Keratinocyte (primary cell): ENCODE measurements around the gene HOXD8. TPM values are rescaled to one million over a fixed set of nuclear protein-coding genes. Genes with fewer than 3 reads are reported as not detected.

Experiments
- DNase-seq: peaks from one replicate; pipeline ENCODE4 v3.0.0-alpha.2; 2011; ENCODE audit warnings: low read depth, missing footprints, low spot score
- FAIRE-seq: peaks from 2 replicates; lab custom pipeline; 2011; peaks lifted over from hg19 to GRCh38; lab: Jason Lieb, UNC
- H2AFZ ChIP-seq: 2 replicates; pipeline ENCODE4 v1.6.0; 2012; ENCODE audit warnings: low read length, control low read depth, inconsistent platforms; ENCODE audit not compliant: control insufficient read depth
- H3K27ac ChIP-seq: 2 replicates; pipeline ENCODE4 v1.5.1; 2011; ENCODE audit warnings: low read length; ENCODE audit not compliant: control insufficient read depth, insufficient read depth
- H3K27me3 ChIP-seq: 3 replicates; pipeline ENCODE4 v1.6.0; 2011; ENCODE audit warnings: low read length; ENCODE audit not compliant: control insufficient read depth, insufficient read depth; ENCODE audit errors: extremely low read depth
- H3K36me3 ChIP-seq, 2 experiments: 2 replicates in 1 of 2; 3 replicates in 1 of 2; pipeline ENCODE4 v1.5.1; 2011; ENCODE audit warnings: low read length in 2 of 2, mild to moderate bottlenecking in 1 of 2; ENCODE audit not compliant: control insufficient read depth in 2 of 2, insufficient read depth in 2 of 2; ENCODE audit errors: extremely low read depth in 1 of 2
- H3K4me1 ChIP-seq: 3 replicates; pipeline ENCODE4 v1.5.1; 2011; ENCODE audit warnings: low read length; ENCODE audit not compliant: control insufficient read depth, insufficient read depth; ENCODE audit errors: extremely low read depth
- H3K4me2 ChIP-seq: 3 replicates; pipeline ENCODE4 v1.6.0; 2011; ENCODE audit warnings: low read depth, low read length; ENCODE audit not compliant: control insufficient read depth, insufficient read depth; ENCODE audit errors: extremely low read depth
- H3K4me3 ChIP-seq, 3 experiments: fragments of 200-600 bp in 1 of 3; sonication (generic) in 1 of 3; 2 replicates in 2 of 3; 3 replicates in 1 of 3; pipeline ENCODE4 v1.5.1; 2011 to 2016; ENCODE audit warnings: low read length in 3 of 3, mild to moderate bottlenecking in 3 of 3, control low read depth in 2 of 3, inconsistent platforms in 1 of 3, low read depth in 1 of 3, mixed read lengths in 1 of 3, mixed run types in 1 of 3, moderate library complexity in 1 of 3; ENCODE audit not compliant: control insufficient read depth in 2 of 3, insufficient read depth in 2 of 3; ENCODE audit errors: extremely low read depth in 1 of 3
- H3K79me2 ChIP-seq: 2 replicates; pipeline ENCODE4 v1.6.0; 2012; ENCODE audit warnings: low read length; ENCODE audit not compliant: control insufficient read depth, insufficient read depth
- H3K9ac ChIP-seq: 3 replicates; pipeline ENCODE4 v1.6.0; 2011; ENCODE audit warnings: low read length; ENCODE audit not compliant: control insufficient read depth, insufficient read depth; ENCODE audit errors: extremely low read depth
- H3K9me1 ChIP-seq: 3 replicates; pipeline ENCODE4 v1.6.0; 2011; ENCODE audit warnings: low read length; ENCODE audit not compliant: control insufficient read depth, insufficient read depth; ENCODE audit errors: extremely low read depth
- H3K9me3 ChIP-seq: 2 replicates; pipeline ENCODE4 v1.5.1; 2012; ENCODE audit warnings: low read depth, low read length; ENCODE audit not compliant: control insufficient read depth
- H4K20me1 ChIP-seq: 3 replicates; pipeline ENCODE4 v1.6.0; 2011; ENCODE audit warnings: low read length; ENCODE audit not compliant: control insufficient read depth, insufficient read depth; ENCODE audit errors: extremely low read depth
- CTCF ChIP-seq, 3 experiments: IDR thresholded peaks in 1 of 3; conservative IDR thresholded peaks in 1 of 3; optimal IDR thresholded peaks in 1 of 3; 2 replicates in 2 of 3; 3 replicates in 1 of 3; pipeline versions ENCODE3 to v1.5.1; 2011; ENCODE audit warnings: low read length in 3 of 3, mild to moderate bottlenecking in 3 of 3, moderate library complexity in 2 of 3, control low read depth in 1 of 3, inconsistent platforms in 1 of 3; ENCODE audit not compliant: insufficient read depth in 2 of 3; ENCODE audit errors: extremely low read depth in 1 of 3
- EZH2 ChIP-seq: IDR thresholded peaks from one replicate; pipeline ENCODE4 v1.6.1; 2012; ENCODE audit warnings: inconsistent platforms, mild to moderate bottlenecking, low read length, moderate library complexity
- dilution Hi-C: fragments of 300-500 bp; cut with MboI; formaldehyde crosslinking; loops from one replicate; pipeline ENCODE4 v1.7.0; 2020; ENCODE audit warnings: low sequenced_read_pairs; ENCODE audit not compliant: extremely low pct_ligation_motif_present
- polyA plus RNA-seq, 5 experiments: library from polyadenylated mRNA; depleted of rRNA in 3 of 5; stranded (reverse) in 3 of 5; stranded (forward) in 1 of 5; unstranded in 1 of 5; fragments of >200 nt; gene quantifications; 1 replicate in 1 of 5; 2 replicates in 3 of 5; 3 replicates in 1 of 5; pipeline versions ENCODE4 v1.2.1 to v1.2.3, GENCODE V29; 2011 to 2012; ENCODE audit warnings: missing spikeins in 2 of 5, low read depth in 1 of 5, low replicate concordance in 1 of 5

Gene HOXD8
- polyA plus RNA-seq, 1 donor (not counting 4 experiments of a cell fraction or from before 2014, with no cell fraction given) = not detected

GRCh38 chr2:176099159-176099727 is 30.3 kb upstream of the HOXD8 start:
- Histone ChIP-seq H3K4me1 (peaks cover 5% of the 10 kb centered on the region), H3K4me3 (no peak overlapping the region), H4K20me1 (peaks cover 3% of the 10 kb centered on the region), H3K27ac (no peak overlapping the region), H3K9me1 (no peaks in the 10 kb centered on the region), H3K79me2 (no peaks in the 10 kb centered on the region), H3K36me3 (no peaks in the 10 kb centered on the region), H3K9ac (no peak overlapping the region), H2AFZ (no peak overlapping the region), H3K4me2 (no peak overlapping the region), H3K9me3 (no peaks in the 10 kb centered on the region), H3K27me3 (peaks cover 99% of the 10 kb centered on the region)
- dilution Hi-C loops = no loop called here
- TF ChIP-seq CTCF (optimal IDR thresholded peaks at IDR 0.05 in 1 of 3, IDR thresholded peaks at IDR 0.05 in 1 of 3, conservative IDR thresholded peaks at IDR 0.05 in 1 of 3; ENCODE audit: extremely low read depth in 1 of 3, insufficient read depth in 2 of 3, low read length in 3 of 3) = no peak
- no peak for FAIRE-seq
- DNase-seq = no peak

GRCh38 chr2:176099728-176100546 is 29.6 kb upstream of the HOXD8 start, which contains the start of gene HOXD12:
TSS of gene HOXD12 (plus strand) at chr2:176099795. CDS start at chr2:176099802, 7 bp downstream.
- Histone ChIP-seq H3K4me1 (peaks cover 5% of the 10 kb centered on the region), H3K9ac (no peak within 1 kb of the TSS), H2AFZ (no peak within 1 kb of the TSS), H3K36me3 (no peaks in the 10 kb centered on the region), H3K4me2 (no peak within 1 kb of the TSS), H3K9me3 (no peaks in the 10 kb centered on the region), H3K79me2 (no peaks in the 10 kb centered on the region), H3K4me3 (no peak within 1 kb of the TSS), H3K9me1 (no peaks in the 10 kb centered on the region), H3K27me3 (peaks cover 99% of the 10 kb centered on the region), H3K27ac (no peak within 1 kb of the TSS), H4K20me1 (peaks cover 3% of the 10 kb centered on the region)
- TF ChIP-seq CTCF (optimal IDR thresholded peaks at IDR 0.05 in 1 of 3, IDR thresholded peaks at IDR 0.05 in 1 of 3, conservative IDR thresholded peaks at IDR 0.05 in 1 of 3; ENCODE audit: extremely low read depth in 1 of 3, insufficient read depth in 2 of 3, low read length in 3 of 3) = no peak
- no peak for TF ChIP-seq EZH2
- DNase-seq (no peak), FAIRE-seq (no peak)
- dilution Hi-C loops = no loop called here
